Measurements from ENCODE around the gene FAM228A.
"Not testable (repeated sequence)": the region's sequence is repeated elsewhere in the genome, so short reads cannot be mapped to it uniquely, and the experiment has no call there.

Gene FAM228A

DNA sequence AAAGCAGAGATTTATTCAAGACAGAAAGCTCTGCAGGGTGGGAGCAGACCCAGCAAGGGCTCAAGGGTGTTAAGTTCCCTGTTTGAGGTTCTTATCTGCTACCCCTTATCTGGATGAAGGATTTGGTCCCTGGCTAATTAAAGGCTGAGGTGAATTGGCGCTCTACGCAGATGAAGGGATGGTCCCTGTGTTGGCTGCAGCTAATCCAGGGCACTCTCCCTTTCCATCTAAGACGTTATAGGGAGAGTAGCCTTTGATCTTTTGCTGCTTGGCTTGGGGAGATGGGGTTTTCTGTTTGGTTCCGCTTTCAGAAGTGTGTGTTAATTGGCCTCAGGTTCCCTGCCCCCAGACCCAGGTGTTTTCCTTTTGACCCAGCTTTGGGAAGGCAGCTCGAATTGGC is 17.0 kb downstream of the FAM228A start:
- no peak for DNase-seq

- not testable (repeated sequence) for DNase-seq
Observed at GRCh38 chr2:24197213-24197612, 22.4 kb downstream of the FAM228A start.

GRCh38 chr2:24199968-24200590 is 25.2 kb downstream of the FAM228A start:
- DNase-seq: no peak

DNA sequence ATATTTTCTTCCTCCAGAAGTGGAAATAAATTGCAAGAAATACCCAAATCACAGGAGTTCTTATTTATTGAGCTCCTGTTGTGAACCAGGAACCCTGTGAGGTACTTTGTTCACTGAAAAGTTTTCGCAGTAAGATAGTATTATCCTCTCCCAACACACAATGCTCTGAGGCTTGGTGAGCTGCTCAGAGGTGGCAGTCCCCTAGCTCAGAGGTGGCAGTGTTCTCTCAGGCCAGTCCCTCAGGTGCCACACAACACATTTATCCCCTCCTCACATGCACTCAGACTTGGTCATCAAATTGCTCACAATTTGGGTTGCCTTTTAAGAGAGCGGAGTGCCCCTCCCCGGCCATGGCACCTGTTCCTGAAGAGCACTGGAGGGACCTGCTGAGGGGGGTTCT is 25.9 kb downstream of the FAM228A start:
- no peak for DNase-seq

- DNase-seq: no peak
Observed at GRCh38 chr2:24203029-24203786, 28.4 kb downstream of the FAM228A start.

DNA sequence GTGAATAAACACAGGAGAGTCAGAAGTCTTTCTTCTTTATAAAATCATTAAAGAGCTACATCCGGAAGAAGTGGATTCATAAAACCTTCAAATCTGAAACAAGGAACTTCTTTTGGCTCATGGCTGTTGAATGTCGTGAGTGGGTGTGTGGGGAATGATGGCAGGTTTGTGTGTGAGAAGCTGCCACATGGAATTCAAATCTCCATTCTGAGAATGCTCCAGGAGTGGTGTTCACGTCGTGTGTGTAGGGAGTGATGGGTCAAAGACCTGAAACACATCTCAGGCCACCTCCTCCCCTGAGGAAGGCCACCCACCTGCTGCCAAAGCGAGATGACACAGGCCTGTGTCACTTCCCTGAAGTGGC is 28.9 kb downstream of the FAM228A start:
- DNase-seq: no peak

DNA sequence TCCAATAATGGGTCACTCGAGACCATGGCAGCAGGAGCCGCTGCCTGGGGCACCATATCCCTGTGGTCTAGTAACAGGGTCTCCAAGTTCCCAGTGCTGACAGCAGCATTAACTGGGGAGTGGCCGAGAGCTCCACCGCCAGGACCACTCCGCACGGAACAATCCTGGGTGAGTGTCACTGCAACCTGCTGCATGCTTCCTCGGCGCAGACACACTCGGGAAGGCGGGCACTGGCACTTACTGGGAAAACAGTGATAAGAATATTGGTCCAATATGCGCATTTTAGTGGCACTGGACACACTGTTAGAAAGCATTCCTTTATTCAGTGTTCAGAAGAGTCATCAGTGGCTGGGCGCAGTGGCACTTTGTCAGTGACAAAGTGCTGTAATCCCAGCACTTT is 29.7 kb downstream of the FAM228A start:
- DNase-seq: no peak

- no peak for DNase-seq
Observed at GRCh38 chr2:24205131-24205530, 30.3 kb downstream of the FAM228A start.

DNA sequence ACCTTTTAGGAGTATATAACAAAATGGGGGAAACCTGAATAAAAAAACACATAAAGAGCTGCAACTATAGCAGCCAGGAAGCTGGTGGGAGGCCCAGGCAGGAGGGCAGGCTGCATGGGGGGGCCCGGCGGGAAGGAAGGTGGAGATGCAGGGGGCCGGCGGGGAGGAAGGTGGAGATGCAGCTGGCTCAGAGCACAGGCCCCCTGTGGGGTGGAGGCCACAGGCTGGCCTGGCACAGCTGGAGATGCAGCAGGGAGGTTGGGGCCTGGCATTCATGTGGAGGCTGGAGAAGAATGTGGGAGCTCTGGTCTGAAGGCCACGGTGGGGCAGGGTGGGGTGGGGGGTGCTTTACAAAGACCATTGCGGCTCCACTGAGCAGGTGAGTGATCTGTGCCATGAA is 31.4 kb downstream of the FAM228A start:
- DNase-seq: no peak

DNA sequence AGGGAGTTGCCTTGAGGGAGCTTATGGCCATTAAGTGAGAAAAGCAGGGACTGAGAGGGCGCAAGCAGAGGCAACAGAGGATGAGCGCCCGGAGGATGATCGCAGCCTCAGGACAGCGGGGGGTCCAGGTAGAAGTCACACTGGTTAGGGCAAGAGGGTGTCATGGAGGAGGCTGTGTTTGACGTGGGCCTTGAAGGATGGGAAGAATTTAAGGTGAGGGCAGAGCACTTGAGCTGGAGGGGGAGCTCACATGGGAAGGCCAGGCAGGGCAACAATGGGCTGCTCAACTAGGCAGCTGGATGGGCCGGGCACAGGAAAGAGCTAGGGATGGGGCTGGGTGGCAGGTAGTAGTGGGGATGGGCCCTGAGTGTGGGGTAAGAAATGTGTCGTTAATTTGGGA is 31.9 kb downstream of the FAM228A start:
- no peak for DNase-seq

- DNase-seq: no peak
Observed at GRCh38 chr2:24207359-24207758, 32.5 kb downstream of the FAM228A start.

- no peak for DNase-seq
Observed at GRCh38 chr2:24208490-24208889, 33.6 kb downstream of the FAM228A start.

GRCh38 chr2:24209389-24210105 is 34.7 kb downstream of the FAM228A start:
- no peak for DNase-seq

DNA sequence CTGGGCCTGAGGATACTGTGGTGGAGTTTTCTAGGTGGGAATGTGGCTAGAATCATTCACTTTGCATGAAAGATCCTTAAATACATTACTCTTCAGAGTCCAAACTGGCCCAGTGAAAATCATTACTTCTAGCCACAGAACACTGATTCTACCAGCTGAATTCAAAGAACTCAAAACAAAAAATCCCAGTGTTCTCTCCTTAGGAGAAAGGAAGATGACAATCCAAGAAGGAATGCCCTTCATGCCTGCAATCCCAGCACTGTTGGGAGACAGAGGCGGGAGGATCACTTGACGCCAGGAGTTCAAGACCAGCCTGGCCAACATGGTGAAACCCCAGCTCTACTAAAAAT is 35.2 kb downstream of the FAM228A start:
- no peak for DNase-seq

DNA sequence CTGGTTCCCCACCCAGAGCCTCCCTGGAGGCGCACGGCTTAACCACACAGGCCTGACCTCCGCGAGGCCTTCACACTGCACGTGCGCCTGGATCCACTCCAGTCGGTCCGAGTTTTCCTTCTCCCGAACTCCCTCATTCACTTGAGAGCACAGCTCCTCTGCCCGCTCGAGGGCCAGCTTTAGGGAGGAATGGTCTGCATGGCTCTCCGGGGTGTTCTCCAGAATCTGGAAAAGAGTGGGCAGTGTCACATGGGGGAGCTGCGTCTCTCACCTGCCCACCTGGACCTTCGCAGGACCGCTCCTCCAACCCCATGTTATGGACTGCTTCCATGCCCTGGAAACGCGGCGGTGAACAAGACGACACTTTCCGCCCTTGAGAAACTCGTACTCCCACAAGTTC is 35.9 kb downstream of the FAM228A start:
- no peak for DNase-seq

DNA sequence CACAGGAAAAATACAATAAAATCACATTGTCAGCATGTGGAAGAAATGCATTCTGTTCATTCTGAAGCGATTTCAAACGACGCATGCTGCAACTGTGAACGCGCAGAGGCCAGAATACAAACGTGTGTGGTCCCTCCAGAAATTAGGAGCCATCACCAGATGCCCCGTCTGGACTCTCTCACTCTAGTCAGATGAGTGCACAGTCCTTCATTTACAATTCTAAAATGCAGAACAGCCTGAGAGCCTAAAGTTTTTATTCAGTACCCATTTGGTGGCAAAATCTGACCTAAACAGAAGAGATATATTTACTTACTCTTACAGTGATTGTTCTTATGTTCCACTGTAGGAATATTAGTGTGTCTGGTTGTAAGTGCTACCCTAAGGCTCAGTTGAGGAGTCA is 36.6 kb downstream of the FAM228A start:
- DNase-seq: no peak

GRCh38 chr2:24214880-24215279 is 40.0 kb downstream of the FAM228A start:
- no peak for DNase-seq

DNA sequence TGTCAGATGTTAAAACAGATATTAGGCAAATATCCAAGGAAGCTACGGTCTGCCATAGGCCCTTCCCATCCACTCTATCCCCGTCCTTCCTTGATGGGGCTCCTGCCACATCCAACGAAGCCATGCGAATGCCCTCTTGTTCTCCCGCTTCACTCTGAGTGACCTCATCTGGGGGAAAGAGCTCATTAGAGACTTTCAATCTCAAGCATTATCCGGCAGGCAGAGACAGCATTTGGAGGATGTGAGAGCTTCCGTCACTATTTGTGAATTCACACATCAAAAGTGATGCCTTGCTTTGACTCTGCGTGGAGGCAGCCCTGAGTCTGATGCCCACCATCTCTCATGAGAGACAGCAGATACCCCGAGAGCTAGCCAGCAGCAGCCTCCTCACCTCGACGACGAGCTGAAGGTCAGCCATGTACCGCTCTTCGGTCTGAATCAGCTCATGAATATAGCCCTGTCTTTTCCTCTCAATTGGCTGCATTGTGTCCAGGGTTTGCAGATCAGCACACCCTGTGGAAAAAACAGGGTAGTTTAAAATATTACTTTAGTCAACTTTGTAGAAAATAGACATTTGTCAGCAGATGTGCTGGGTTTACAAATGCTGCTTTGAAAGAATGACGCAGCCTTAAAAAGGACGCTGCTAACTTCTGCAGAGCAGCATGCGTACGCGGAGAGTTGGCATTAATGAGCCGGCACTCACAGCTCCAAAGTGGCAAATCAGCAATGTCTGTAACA is 45.9 kb downstream of the FAM228A start:
- DNase-seq: no peak

DNA sequence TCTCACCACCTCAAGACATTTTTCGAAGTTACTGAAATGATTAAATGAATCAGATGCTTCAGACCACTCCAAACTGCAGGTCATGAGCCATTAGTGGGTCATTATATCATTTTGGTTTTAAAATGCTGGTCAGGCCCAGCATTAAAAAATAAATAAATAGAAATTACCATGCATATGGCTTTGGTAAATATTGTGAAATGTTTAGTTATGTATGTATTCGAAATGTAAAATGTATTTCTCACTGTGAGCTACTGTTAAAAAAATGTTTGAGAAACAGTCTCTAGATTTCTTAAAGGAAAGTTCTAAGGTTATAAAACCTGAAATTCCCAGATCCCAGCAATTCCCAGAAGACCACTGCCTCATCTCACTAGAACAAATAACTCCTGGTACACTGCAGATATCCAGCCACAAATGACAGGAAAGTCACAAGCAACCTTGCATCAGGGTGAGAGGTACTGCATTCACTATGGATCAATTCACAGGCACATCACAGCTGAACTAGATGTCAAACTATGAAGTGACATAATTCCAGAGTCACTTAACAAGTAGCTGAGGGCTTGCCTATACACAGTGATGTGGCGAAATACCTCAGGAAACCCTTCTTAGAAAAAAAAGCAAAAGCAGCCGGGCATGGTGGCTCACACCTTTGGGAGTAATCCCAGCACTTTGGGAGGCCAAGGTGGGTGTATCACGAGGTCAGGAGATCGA is 46.6 kb downstream of the FAM228A start:
- DNase-seq: no peak

DNA sequence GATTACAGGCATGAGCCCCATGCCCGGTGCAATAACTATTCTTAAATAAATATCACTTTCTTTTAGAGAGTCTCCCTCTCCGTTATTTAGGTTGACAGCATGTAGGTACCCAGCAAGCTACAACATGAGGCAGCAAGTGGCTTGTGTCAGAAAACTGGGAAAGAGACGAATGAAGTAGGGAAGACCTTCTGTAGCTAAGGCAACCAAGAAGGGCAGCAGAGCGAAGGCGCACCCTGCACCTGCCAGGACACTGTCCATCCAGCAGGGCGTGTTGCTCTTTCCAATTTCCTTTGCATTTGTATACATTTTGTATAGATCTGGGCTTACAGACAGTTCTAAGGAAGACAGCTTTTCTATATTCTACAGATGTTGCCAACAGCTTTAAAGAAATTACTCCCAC is 48.1 kb downstream of the FAM228A start:
- DNase-seq: no peak

- no peak for DNase-seq
Observed at GRCh38 chr2:24225499-24226242, 50.8 kb downstream of the FAM228A start.

DNA sequence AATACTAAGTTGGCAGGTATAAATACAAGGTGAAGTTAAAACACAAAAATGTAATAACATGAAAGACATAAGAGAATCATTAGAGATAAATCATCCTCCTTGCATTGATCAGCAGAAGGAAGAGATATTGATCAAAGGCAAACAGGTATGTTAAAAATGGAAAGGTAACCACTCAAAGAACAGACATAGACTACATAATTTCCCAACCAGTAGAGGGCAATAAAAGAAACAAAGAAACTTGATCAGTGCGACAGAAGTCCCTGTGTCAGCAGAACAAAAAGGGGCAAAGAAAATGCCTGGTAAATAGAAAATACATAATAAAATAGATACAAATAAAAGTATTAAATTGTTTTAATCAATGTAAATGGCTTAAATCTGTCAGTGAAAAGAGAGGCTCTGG is 53.6 kb downstream of the FAM228A start:
- DNase-seq: no peak
